Left renal cortex interstitium (tissue), 4 donors: ENCODE data around the gene WASF3. TPM values are rescaled to one million over a fixed set of nuclear protein-coding genes. Genes with fewer than 3 reads are reported as not detected.

Experiments used
- DNase-seq, 4 donors: peaks; one replicate each; pipeline ENCODE4 v3.0.0-alpha.2; 2013; ENCODE audit warnings: low read depth in 4 of 4, low spot score in 2 of 4, missing footprints in 1 of 4
- polyA plus RNA-seq, 4 donors: library from polyadenylated mRNA; unstranded; fragments of 120-200 nt; gene quantifications; one replicate each; pipeline ENCODE4 v1.2.1, GENCODE V29; 2013; ENCODE audit not compliant: insufficient read length in 4 of 4

The WASF3 gene
- polyA plus RNA-seq, 4 donors: 43.9 to 61.8 (median 51.4) TPM

DNA sequence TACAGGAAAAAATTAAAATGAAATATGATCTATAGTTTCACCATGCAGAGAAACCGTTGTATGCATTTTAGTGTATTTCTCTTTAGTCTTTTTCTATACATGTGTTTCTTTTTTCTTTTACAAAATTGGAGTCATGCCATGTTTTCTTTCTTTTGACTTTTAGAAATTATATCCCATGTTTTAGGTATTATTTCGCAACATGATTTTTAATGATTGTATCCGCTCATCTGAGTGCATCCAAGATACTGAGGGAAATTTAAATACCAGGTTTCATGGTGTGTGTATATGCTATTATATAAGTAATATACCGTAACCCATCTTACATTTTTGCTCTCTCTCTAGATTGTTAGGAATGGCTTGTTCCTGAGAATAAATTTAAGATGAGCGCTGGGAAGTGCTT, 120.8 kb downstream of the WASF3 start:
- no peak for DNase-seq

GRCh38 chr13:26678796-26679195, 121.3 kb downstream of the WASF3 start:
- DNase-seq: no peak

DNA sequence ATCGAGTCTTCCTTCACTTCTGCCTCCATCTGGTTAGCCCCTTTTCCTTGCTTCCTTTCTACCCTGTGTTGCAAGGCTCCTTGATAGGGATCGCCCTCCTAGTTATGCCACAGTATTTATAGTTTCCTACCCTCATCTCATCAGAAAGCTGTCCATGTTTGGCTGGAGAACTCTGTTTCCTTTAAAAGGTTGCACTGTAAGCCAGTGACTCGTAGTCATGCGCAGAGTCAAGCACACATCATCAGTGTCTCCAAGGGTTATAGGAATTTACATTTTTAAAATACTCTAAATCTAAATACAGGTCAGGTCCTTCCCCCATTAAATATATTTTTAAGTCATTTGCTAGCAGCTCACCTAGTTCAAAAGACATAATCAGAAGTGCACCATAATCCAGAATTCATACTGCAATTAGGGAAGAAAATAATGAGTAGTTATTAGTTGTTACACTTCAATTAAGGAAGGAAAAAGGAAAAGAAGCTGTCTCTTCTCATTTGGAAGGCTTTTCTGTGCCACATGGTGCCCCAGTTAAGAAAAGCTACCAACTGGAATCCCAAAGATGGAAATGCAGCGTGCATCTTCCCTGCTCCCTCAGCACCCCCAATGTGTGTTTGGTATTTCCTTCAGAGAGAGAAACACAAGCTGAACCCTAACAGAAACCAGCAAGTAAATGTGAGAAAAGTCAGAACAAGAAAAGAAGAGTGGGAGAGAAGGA, 122.1 kb downstream of the WASF3 start:
- DNase-seq: no peak

- no peak for DNase-seq
Observed at GRCh38 chr13:26680123-26680450, 122.6 kb downstream of the WASF3 start.

- no peak for DNase-seq
Observed at GRCh38 chr13:26680572-26680971, 123.1 kb downstream of the WASF3 start.

DNA sequence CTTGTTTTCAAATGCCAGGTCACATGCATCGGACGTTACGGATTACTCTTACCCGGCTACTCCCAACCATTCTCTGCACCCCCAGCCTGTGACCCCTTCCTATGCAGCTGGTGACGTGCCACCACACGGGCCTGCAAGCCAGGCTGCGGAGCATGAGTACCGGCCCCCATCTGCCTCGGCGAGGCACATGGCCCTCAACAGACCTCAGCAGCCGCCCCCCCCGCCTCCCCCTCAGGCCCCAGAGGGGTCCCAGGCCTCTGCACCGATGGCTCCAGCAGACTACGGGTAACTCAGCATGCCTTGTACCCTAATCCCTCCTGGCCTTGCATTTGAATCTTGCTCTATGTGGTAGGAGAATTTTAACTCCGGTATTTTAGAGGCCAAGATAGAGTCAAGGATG, 123.6 kb downstream of the WASF3 start:
- no peak for DNase-seq

DNA sequence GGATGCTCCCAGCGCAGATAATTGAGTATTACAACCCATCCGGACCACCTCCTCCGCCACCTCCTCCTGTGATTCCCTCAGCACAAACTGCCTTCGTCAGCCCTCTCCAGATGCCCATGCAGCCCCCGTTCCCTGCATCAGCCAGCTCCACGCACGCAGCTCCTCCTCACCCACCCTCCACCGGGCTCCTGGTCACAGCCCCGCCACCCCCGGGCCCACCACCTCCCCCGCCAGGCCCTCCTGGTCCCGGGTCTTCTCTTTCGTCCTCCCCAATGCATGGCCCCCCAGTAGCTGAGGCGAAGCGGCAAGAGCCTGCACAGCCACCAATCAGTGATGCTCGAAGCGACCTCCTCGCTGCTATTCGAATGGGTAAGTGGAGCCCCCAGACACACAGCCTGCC, 125.1 kb downstream of the WASF3 start:
- no peak for DNase-seq

DNA sequence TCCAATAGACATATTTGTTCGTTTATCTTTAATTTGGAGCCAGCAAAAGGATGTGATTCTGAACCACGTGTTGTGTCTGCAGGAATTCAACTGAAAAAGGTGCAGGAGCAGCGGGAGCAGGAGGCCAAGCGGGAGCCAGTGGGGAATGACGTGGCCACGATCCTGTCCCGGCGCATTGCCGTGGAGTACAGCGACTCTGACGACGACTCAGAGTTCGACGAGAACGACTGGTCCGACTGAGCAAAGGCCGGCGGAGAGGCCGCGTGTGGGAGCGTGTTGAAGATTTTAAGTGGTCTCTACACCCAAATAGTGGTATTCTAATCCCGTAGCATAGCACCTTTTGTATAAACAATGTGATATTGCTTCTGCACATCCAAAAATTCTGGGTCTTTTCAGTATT, 128.1 kb downstream of the WASF3 start:
- no peak for DNase-seq

GRCh38 chr13:26686285-26686684, 128.8 kb downstream of the WASF3 start:
- no peak for DNase-seq

DNA sequence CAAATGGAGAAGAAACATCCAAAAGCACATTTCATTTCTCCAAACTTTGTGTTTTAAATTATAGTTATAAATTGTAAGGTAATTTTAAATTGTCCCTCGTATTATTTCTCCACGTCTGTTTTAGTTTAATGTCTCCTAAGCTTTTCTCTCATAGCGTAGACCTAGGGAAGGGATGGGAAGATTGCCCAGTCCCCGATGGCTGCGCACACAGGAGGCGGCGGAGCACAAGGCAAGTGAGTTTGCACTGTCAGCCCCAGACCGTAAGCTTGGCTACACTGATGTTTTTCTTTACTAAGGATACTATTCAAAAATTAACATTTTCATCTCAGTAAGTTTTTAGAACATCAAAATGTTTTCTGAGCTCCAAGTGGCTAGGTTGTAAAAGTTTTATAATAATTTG, 130.8 kb downstream of the WASF3 start:
- DNase-seq: no peak

DNA sequence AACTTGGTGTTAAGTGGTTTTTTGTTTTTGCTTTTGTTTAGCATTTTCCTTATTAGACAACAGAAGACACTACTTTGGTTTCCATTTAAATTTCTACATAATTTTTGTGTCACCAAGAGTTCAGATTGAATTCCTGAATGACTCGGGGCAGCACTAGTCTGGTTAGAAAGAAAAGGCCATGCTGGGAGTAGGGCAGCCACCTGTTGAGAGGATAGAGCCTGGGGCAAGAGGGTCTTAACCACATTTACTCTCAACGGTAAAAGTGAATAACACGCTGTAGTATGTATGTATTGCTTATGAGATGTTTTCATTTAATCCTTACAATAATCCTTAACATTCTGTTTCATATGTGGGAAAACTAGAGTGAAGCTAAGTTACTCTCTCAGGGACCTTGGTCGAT, 131.5 kb downstream of the WASF3 start:
- DNase-seq: no peak

DNA sequence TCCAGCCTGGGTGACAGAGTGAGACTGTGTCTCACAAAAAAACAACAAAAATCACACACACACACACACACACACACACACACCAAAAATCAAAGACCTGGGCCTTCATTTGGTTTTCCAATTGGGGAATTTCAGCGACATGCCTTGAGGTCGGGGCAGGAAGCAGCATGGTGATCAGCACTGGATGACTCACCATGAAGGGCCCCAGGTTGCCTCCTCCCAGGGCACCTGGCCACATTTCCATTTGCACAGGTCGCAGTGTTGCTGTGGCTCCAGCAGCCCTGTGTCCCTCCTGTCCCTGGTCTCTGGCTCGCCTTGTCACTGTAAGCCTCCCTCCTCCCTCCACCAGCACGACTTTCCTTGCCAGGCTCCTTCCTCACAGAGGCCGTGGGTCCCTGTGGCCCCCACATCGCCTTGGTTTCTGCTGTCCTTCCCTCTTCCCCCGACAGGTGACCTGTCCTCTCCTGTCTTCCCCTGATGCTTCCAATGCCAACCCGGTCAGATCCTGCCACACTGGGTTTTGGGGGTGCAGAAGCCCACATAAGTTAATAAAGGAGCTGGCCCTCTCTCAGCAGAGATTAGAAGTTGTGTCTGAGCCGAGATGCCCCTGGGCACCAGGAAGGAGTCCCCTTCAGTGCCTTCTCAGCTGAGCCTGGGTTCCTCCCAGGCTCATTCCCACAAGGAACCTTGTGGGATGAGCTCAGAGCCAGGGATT, 136.4 kb downstream of the WASF3 start:
- no peak for DNase-seq

GRCh38 chr13:26694609-26695359, 137.3 kb downstream of the WASF3 start:
- DNase-seq: no peak

GRCh38 chr13:26695360-26695705, 137.8 kb downstream of the WASF3 start:
- DNase-seq: no peak

DNA sequence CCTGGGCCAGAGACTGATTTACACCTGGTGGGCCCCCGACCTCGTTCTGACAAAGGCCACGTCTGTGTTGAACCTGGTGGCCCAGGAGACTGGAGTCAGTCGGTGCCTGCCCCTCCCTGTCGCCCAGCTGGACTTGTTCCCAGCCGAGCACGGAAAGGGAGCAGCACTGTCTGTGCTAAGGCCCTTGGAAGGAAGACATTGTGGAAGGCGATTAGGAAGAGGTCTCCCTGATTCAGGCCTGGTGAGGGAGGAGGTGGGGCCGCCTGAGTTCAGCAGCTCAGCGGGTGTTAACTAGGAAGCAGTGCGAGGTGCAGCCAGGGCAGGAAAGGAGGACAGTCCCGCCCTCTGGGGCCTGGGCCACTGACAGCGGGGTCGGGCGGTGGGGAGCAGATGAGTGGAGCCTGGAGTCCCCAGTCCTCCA, 138.4 kb downstream of the WASF3 start:
- DNase-seq: no peak

GRCh38 chr13:26697069-26697955, 139.8 kb downstream of the WASF3 start:
- no peak for DNase-seq

DNA sequence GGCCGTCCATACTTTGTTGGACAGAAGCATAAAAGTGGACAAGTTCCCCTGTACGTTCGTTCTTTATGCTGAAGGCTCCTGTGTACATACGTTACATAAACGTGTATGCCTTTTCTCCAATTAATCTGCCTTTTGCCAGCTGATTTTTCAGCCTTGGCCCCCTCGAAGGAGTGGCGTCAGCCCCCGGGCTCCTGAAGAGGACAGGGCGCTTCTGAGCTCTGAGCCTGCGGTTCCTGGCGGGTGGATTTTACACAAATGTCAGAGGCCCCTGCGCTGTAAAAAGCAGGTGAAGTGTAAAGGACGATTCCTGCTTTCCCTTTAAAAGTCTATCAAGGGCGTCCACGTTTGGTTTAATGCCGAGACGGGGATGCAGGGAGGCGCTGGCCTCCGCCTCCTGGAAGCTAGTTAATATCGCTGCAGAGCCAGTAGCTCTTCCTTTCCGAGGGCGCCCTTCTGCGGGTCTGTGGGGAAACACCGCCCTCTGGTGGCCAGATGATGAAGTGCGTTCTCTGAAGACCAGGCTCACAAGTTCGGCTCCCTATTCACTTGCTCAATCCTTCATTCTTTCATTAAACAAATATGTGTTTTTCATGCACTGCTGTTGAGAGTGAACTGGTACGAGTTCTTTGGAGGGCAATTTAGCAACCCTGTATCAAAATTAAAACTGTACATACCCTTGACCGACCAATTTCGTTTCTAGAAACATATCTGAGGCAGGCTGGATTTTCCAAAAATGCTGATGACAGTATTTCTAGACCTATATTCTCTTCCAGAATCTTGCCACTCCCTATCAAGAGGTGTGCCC, 141.1 kb downstream of the WASF3 start:
- DNase-seq: peak; percentile 55 to 78 (median 71)

DNA sequence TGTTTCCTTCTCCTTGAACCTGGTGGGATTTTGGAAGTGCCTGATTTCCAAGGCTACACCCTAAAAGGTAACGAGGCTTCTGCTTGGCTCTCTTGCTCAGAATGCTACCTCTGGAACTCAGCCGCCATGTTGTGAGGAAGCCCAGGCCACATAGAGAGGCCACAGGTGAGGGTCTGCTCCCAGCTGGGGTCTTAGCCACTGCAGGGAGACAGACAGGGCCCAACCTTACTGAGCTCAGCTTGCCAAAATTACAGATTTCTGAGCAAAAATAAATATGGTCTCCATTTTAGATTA, 141.7 kb downstream of the WASF3 start:
- no peak for DNase-seq

- no peak for DNase-seq
Observed at GRCh38 chr13:26705536-26705935, 148.1 kb downstream of the WASF3 start.

- DNase-seq: no peak
Observed at GRCh38 chr13:26706381-26706780, 148.9 kb downstream of the WASF3 start.
